Embryonic facial prominence (tissue), 1 donor: ENCODE measurements around the gene PTPRG.

ENCODE experiments used
- DNase-seq: peaks from one replicate; pipeline ENCODE4 v3.0.0-alpha.2; 2016; ENCODE audit errors: extremely low spot score

PTPRG gene

GRCh38 chr3:61650719-61651410, 89.5 kb downstream of the PTPRG start:
- DNase-seq, result no peak

- DNase-seq, result no peak
These were observed 96.3 kb downstream of the PTPRG start for GRCh38 chr3:61657689-61658088.

DNA sequence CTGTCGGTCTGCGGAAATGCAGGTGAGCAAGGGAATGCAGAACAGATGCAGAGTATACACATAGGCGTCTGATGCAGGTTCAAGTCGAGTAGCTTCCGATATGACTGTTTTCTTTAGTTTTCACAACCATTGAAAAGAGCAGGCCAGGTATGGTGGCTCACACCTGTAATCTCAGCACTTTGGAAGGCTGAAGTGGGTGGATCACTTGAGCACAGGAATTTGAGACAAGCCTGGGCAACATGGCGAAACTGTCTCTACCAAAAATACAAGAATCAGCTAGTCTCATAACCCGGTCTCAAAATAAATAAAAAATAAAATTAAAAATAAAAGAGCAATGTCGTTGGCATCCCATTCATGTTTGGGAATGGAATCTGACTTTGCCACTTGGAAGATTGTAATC, 101.5 kb downstream of the PTPRG start:
- DNase-seq, result no peak

GRCh38 chr3:61663356-61664104, 102.2 kb downstream of the PTPRG start:
- no peak for DNase-seq

- peak; percentile 62 for DNase-seq
These were observed 102.7 kb downstream of the PTPRG start for GRCh38 chr3:61664105-61664482.

GRCh38 chr3:61665121-61665520, 103.8 kb downstream of the PTPRG start:
- DNase-seq, result no peak

DNA sequence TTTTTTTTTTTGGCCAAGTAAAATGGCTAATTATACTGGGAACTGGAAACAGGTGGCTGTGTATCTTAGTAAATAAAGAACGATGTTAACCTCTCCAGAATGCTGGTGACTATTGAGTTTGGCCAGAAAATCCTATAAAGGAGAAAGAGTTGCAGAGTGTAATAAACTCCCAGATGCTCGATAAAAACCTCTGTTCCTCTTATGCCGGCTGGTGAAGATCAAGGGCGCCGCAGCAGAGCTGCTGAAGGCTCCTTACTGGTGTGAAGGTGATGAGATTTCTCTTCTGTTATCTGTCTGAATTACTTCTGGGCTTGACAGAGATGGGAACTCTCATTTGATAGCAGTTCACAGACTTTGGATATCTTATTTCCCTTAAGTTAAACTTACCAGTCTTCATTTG, 104.6 kb downstream of the PTPRG start:
- DNase-seq, result no peak

GRCh38 chr3:61666615-61667330, 105.4 kb downstream of the PTPRG start:
- no peak for DNase-seq

- DNase-seq, result no peak
These were observed 106.0 kb downstream of the PTPRG start for GRCh38 chr3:61667383-61667782.

DNA sequence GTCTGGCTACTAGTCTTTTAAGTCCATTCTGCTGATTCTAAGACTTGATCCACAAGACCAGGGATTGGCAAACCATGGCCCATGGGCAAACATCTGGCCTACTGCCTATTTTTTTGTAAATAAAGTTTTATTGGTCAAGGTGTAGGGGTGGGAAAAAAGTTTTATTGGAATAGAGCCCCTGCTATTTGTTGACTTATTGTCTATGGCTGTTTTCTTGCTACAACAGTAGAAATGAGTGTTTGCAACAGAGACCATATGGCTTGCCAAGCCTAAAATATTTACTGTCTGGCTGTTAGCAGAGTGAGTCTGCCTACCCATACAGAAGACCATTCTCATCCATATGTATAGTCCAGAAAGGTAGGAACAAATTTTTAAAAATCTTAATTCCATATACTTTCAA, 106.4 kb downstream of the PTPRG start:
- no peak for DNase-seq

GRCh38 chr3:61668317-61668864, 107.0 kb downstream of the PTPRG start:
- DNase-seq, result no peak

DNA sequence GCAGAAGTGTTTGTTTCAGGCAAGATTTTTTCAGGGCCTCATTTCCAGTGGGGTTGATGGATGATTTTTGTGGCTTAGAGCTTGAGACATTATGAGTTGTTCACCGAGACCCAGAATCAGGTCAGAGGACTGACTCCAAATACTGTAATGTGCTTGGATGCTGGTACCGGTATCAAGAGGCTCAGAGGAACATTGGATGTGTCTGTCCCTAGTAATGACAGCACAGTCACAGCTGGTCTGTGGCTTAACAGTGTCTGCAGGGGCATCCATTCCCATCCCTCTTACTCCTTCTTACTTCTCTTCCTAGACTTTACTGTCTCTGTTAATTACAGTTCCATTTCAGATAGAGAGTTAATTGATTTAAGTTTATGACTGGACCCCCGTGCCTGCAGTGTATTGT, 107.8 kb downstream of the PTPRG start:
- no peak for DNase-seq

- DNase-seq, result no peak
These were observed 108.4 kb downstream of the PTPRG start for GRCh38 chr3:61669668-61670299.

DNA sequence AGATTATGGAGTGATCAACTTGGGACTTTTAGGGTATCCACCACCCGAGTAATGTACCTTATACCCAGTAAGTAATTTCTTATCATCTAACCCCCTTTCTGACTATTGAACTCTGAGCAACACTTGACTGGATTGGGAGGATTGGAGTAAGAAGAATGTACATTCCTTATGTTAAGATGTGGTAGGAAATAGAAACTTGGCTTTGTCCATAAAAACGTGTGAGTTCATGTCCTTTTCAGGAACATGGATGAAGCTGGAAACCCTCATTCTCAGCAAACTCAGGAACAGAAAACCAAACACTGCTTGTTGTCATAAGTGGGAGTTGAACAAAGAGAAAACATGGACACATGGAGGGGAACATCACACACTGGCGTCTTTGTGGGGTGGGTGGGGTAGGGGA, 112.3 kb downstream of the PTPRG start:
- no peak for DNase-seq

GRCh38 chr3:61674596-61674995, 113.2 kb downstream of the PTPRG start:
- DNase-seq, result no peak

GRCh38 chr3:61679026-61679425, 117.7 kb downstream of the PTPRG start:
- DNase-seq, result no peak

DNA sequence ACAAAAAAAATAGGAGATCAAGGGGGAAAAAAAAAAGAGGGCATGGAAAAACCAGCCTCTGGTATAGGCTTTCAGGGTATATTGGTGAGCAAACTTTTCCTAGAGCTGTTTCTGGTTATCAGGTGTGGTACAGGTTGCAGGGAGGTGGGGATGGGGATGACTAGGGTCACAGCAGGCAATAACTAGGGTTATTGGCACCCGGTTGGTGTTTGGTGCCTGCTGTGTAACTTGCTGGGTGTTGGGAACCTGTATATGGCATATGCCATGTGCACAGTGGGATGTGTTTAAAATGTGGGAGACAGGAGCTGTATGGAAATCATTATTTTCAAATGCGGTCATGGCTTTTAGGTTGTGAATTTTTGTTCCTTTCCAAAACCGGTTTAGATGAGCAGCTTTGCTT, 119.2 kb downstream of the PTPRG start:
- no peak for DNase-seq

GRCh38 chr3:61681636-61682035, 120.3 kb downstream of the PTPRG start:
- no peak for DNase-seq

DNA sequence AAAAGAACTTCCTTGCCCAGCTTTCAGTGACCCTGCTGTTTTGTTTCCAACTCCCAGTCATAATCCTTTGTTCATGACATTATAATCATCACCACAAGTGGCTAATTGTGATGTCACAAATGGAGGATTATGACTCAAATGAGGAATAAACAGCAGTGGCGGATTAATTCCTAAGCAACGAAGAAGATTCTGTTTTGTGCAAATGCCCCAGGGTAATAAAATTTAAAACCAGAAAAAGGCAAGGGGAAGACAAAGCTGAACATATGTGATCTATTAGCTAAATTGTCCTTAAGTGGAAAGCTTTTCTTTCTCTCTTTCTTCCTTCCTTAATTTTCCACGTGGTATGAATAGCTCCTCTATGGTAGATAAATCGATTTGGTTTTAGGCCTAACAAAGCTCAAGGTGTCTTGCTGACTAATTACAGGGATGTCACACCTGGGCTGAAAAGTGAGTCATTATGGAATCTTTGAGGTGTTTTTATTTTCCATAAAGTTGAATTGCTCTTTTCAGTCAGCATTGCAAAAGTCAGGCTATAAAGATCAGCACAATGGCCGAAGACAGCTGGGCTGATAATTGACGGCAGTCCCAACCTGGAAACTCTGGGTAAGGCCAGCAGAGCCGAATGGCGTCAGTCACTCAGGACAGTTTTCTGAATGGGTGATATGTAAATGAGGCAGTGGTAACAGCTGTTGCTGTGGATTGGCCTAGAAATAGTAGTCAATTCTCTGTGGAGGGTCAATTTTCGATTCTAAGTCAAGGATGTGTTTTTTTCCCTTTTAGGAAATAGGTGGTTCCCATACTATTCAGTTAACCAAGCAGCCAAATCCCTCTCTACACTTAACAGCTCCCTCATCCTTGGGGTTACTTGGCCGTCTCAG, 121.5 kb downstream of the PTPRG start:
- DNase-seq, result peak; percentile 53

GRCh38 chr3:61683549-61684236, 122.3 kb downstream of the PTPRG start:
- DNase-seq, result no peak
